Measurements from ENCODE around the gene ERN1.
A peak's percentile ranks its signal among the peaks of the same experiment; 100 is the strongest.

The ERN1 gene

DNA sequence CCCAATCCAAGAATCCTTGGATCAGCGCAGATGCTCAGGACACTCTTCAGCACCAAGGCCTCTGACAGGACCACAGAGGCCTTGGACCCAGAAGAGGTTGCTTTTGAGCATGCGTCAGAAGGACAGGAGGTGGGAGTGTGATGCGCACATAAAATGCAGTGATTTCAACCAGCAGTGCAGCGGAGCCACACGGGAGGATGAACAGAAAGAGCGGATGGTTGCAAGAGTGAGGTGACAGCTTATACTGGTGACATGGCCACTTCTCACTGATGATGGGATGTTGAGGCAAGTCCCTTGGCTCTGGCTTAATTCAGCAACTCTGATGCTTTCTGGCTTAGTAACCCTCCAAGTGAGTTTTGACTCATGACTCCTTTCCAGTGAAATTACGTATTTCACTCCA lies 25.2 kb upstream of the ERN1 start:
- DNase-seq (ENCODE audit: low read depth, low spot score): no peak
- H3K27ac ChIP-seq: no peak overlapping the region
- H3K9me3 ChIP-seq (ENCODE audit: low read depth, low read length): no peaks in the 10 kb centered on the region
- no peaks in the 10 kb centered on the region for H3K36me3 ChIP-seq (ENCODE audit: insufficient read depth, low read length)
- no peak overlapping the region for H3K4me3 ChIP-seq
- no peak overlapping the region for H3K9ac ChIP-seq (ENCODE audit: insufficient read length)
- TF ChIP-seq FOXP2 (optimal IDR thresholded peaks at IDR 0.05; ENCODE audit: control extremely low read depth, extremely low read length, insufficient read depth) (no peak), POLR2AphosphoS5 (IDR thresholded peaks at IDR 0.05; ENCODE audit: borderline replicate concordance, low read depth, low read length) (no peak), EZH2 (IDR thresholded peaks at IDR 0.05) (no peak)

GRCh38 chr17:64154717-64155116 lies 24.8 kb upstream of the ERN1 start:
- Histone ChIP-seq H3K27ac (no peak overlapping the region), H3K36me3 (ENCODE audit: insufficient read depth, low read length) (no peaks in the 10 kb centered on the region)
- TF ChIP-seq FOXP2 (optimal IDR thresholded peaks at IDR 0.05; ENCODE audit: control extremely low read depth, extremely low read length, insufficient read depth) (no peak), POLR2AphosphoS5 (IDR thresholded peaks at IDR 0.05; ENCODE audit: borderline replicate concordance, low read depth, low read length) (no peak), EZH2 (IDR thresholded peaks at IDR 0.05) (no peak)

DNA sequence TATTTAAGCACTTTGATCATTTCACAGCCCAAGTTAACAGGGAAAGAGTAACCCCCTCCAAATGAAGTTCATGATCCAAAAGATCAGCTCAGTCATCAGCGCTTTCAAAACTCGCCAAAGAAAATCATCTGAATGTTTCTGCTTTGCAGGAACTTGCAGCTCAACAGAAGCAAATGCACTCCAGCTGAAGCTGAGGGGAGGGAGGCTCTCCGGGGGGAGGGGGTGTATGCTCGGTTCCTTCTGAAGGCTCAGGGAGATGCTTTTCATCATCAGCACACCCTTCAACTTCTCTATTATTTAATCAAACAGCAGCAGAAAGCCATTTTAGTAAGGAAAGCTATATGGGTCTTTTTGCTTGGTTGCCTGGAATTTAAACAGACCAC lies 24.4 kb upstream of the ERN1 start:
- no peaks in the 10 kb centered on the region for H3K36me3 ChIP-seq (ENCODE audit: insufficient read depth, low read length)
- peak overlapping the region; percentile 32 for H3K9ac ChIP-seq (ENCODE audit: insufficient read length)
- no peak overlapping the region for H3K27ac ChIP-seq
- no peak for TF ChIP-seq POLR2AphosphoS5 (IDR thresholded peaks at IDR 0.05; ENCODE audit: borderline replicate concordance, low read depth, low read length)
- TF ChIP-seq EZH2 (IDR thresholded peaks at IDR 0.05): no peak
- TF ChIP-seq FOXP2 (optimal IDR thresholded peaks at IDR 0.05; ENCODE audit: control extremely low read depth, extremely low read length, insufficient read depth): no peak
- no peak for DNase-seq (ENCODE audit: low read depth, low spot score)
- no peaks in the 10 kb centered on the region for H3K9me3 ChIP-seq (ENCODE audit: low read depth, low read length)
- H3K4me3 ChIP-seq: no peak overlapping the region

More at GRCh38 chr17:64154717-64155116, 24.8 kb upstream of the ERN1 start:
- H3K4me3 ChIP-seq: no peak overlapping the region
- H3K9ac ChIP-seq (ENCODE audit: insufficient read length): no peak overlapping the region
- no peak for DNase-seq (ENCODE audit: low read depth, low spot score)
- H3K9me3 ChIP-seq (ENCODE audit: low read depth, low read length): no peaks in the 10 kb centered on the region

DNA sequence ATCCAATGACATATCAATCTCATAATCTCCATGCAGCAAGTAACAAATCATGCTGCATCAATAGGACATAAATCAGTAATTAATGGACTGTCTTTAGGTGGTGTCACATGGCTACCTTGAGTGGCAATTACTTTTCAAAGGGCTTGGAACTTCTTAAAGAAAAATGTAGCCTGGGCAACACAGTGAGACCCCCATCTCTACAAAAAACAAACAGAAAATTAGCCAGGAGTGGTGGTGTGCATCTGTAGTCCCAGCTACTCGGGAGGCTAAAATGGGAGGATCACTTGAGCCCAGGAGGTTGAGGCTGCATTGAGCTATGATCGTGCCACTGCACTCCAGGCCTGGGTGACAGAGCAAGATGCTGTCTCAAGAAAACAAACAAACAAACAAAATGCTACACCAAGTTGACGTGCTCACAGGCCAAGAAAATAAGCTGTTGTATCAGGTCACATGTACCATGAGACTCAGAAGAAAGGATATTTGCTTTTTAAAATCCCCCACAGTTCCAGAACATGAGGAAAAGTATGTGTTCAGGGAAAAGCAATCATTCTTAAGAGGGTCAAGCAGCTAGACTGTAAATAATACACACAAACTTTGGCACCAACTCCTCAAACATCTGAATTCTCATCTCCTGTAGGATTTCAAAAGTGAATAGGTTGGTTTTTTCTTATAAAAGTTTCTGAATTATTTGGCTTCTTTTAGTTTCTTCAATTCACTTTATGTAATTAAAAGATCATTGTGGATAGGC lies 23.8 kb upstream of the ERN1 start:
- H3K4me3 ChIP-seq: no peak overlapping the region
- no peaks in the 10 kb centered on the region for H3K9me3 ChIP-seq (ENCODE audit: low read depth, low read length)
- peak overlapping the region; percentile 32 for H3K9ac ChIP-seq (ENCODE audit: insufficient read length)
- no peaks in the 10 kb centered on the region for H3K36me3 ChIP-seq (ENCODE audit: insufficient read depth, low read length)
- DNase-seq (ENCODE audit: low read depth, low spot score): no peak
- no peak for TF ChIP-seq FOXP2 (optimal IDR thresholded peaks at IDR 0.05; ENCODE audit: control extremely low read depth, extremely low read length, insufficient read depth)
- H3K27ac ChIP-seq: no peak overlapping the region

DNA sequence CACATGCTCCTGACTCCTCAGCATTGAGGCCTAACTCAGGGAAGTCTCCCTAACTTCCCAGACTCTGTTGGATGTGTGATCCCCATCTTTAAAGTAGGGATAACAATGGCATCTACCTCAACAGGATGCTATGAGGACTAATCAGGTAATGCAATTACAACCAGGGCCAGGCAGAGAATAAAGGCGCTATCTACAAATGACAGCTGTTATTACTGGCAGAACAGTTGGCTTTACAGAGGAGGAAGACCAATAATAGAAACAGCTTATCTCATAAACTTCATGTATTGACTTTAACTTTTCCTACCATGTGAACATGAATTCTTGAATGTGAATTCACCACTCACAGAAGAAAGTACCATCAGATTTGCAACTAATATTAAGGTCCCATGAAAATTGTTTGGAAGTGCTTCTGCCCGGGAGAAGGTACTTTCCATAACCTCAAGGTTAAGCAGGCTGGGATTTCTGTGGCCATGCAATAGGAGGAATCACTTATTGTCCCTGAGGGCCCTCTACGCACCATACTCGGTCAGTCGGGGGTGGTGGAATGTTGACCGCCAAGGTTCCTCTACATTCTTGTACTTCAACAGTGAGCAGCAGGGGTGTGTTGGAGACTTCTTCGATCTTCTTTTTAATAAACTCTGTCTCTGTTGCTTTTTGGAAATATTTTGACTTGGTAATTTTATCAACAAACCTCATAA lies 22.6 kb upstream of the ERN1 start:
- Histone ChIP-seq H3K4me3 (no peak overlapping the region), H3K27ac (no peak overlapping the region), H3K9ac (ENCODE audit: insufficient read length) (no peak overlapping the region), H3K9me3 (ENCODE audit: low read depth, low read length) (no peaks in the 10 kb centered on the region), H3K36me3 (ENCODE audit: insufficient read depth, low read length) (peaks cover 2% of the 10 kb centered on the region)
- no peak for DNase-seq (ENCODE audit: low read depth, low spot score)
- TF ChIP-seq FOXP2 (optimal IDR thresholded peaks at IDR 0.05; ENCODE audit: control extremely low read depth, extremely low read length, insufficient read depth): no peak
- no peak for TF ChIP-seq POLR2AphosphoS5 (IDR thresholded peaks at IDR 0.05; ENCODE audit: borderline replicate concordance, low read depth, low read length)
- TF ChIP-seq EZH2 (IDR thresholded peaks at IDR 0.05): no peak

GRCh38 chr17:64151016-64151368 lies 21.0 kb upstream of the ERN1 start:
- H3K36me3 ChIP-seq (ENCODE audit: insufficient read depth, low read length): peaks cover 16% of the 10 kb centered on the region
- no peak for TF ChIP-seq POLR2AphosphoS5 (IDR thresholded peaks at IDR 0.05; ENCODE audit: borderline replicate concordance, low read depth, low read length)
- TF ChIP-seq EZH2 (IDR thresholded peaks at IDR 0.05): no peak
- TF ChIP-seq FOXP2 (optimal IDR thresholded peaks at IDR 0.05; ENCODE audit: control extremely low read depth, extremely low read length, insufficient read depth): no peak
- DNase-seq (ENCODE audit: low read depth, low spot score): no peak
- H3K4me3 ChIP-seq: no peak overlapping the region
- no peak overlapping the region for H3K9ac ChIP-seq (ENCODE audit: insufficient read length)
- no peaks in the 10 kb centered on the region for H3K9me3 ChIP-seq (ENCODE audit: low read depth, low read length)
- no peak overlapping the region for H3K27ac ChIP-seq

- Histone ChIP-seq H3K27ac (no peak overlapping the region), H3K9ac (ENCODE audit: insufficient read length) (no peak overlapping the region)
- TF ChIP-seq FOXP2 (optimal IDR thresholded peaks at IDR 0.05; ENCODE audit: control extremely low read depth, extremely low read length, insufficient read depth) (no peak), POLR2AphosphoS5 (IDR thresholded peaks at IDR 0.05; ENCODE audit: borderline replicate concordance, low read depth, low read length) (no peak), EZH2 (IDR thresholded peaks at IDR 0.05) (no peak)
Measured at GRCh38 chr17:64150237-64151015, 20.5 kb upstream of the ERN1 start.

GRCh38 chr17:64149196-64149595 lies 19.3 kb upstream of the ERN1 start:
- H3K27ac ChIP-seq: peak overlapping the region; percentile 91
- no peak for DNase-seq (ENCODE audit: low read depth, low spot score)
- TF ChIP-seq POLR2AphosphoS5 (IDR thresholded peaks at IDR 0.05; ENCODE audit: borderline replicate concordance, low read depth, low read length): no peak
- TF ChIP-seq EZH2 (IDR thresholded peaks at IDR 0.05): no peak
- no peak for TF ChIP-seq FOXP2 (optimal IDR thresholded peaks at IDR 0.05; ENCODE audit: control extremely low read depth, extremely low read length, insufficient read depth)
- H3K36me3 ChIP-seq (ENCODE audit: insufficient read depth, low read length): peaks cover 16% of the 10 kb centered on the region
- no peak overlapping the region for H3K9ac ChIP-seq (ENCODE audit: insufficient read length)
- H3K9me3 ChIP-seq (ENCODE audit: low read depth, low read length): no peaks in the 10 kb centered on the region
- H3K4me3 ChIP-seq: no peak overlapping the region

More at GRCh38 chr17:64150237-64151015, 20.5 kb upstream of the ERN1 start:
- H3K9me3 ChIP-seq (ENCODE audit: low read depth, low read length): no peaks in the 10 kb centered on the region
- peaks cover 16% of the 10 kb centered on the region for H3K36me3 ChIP-seq (ENCODE audit: insufficient read depth, low read length)
- DNase-seq (ENCODE audit: low read depth, low spot score): no peak
- H3K4me3 ChIP-seq: no peak overlapping the region
